HG02571 (cell line): ENCODE measurements around the gene SLC6A3.
"Not testable (repeated sequence)": the region's sequence is repeated elsewhere in the genome, so short reads cannot be mapped to it uniquely, and the experiment has no call there.

Source experiments
- ATAC-seq: cut with Tn5 transposase; IDR thresholded peaks from one replicate; pipeline ENCODE4 v1.9.1; 2021; ENCODE audit warnings: mild to moderate bottlenecking, moderate library complexity; ENCODE audit not compliant: unreplicated experiment

Gene SLC6A3

GRCh38 chr5:1376981-1377380 is 68.3 kb downstream of the SLC6A3 start:
- no peak for ATAC-seq

- no peak for ATAC-seq
Observed at GRCh38 chr5:1375871-1376810, 69.1 kb downstream of the SLC6A3 start.

DNA sequence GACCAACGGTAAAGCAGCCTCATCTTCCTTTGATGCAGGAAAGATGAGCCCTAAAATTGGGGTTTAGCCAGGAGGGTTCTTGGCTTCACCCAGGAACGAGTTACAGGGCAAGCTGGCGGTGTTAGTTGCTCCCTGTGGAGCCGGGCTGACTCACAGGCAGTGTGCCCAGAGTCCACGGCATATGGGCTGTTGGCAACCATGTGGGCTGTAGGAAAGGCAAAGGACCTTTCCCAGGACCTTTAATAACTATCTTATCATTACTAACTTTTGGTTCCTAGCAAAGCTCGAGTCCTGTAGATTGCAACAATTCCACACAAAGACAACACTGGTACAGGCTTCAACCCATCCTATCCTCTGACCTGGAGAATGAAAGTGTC is 70.6 kb downstream of the SLC6A3 start:
- ATAC-seq: no peak

GRCh38 chr5:1374030-1374678 is 71.1 kb downstream of the SLC6A3 start:
- ATAC-seq: no peak

DNA sequence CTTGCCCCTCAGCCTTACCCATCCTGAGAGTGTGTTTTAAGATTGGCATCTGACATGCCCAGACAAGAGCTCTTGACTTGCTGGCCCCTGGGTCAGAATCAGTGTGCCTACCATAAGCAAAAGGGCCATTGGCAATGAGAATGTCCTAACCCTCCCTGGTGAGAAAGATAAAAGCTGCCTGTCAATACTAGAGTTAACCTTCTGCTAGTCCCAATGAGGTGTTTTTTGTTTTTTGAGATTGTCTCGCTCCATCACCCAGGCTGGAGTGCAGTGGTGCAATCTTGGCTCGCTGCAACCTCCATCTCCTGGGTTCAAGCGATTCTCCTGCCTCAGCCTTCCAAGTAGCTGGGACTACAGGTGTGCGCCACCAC is 73.3 kb downstream of the SLC6A3 start:
- not testable (repeated sequence) for ATAC-seq

DNA sequence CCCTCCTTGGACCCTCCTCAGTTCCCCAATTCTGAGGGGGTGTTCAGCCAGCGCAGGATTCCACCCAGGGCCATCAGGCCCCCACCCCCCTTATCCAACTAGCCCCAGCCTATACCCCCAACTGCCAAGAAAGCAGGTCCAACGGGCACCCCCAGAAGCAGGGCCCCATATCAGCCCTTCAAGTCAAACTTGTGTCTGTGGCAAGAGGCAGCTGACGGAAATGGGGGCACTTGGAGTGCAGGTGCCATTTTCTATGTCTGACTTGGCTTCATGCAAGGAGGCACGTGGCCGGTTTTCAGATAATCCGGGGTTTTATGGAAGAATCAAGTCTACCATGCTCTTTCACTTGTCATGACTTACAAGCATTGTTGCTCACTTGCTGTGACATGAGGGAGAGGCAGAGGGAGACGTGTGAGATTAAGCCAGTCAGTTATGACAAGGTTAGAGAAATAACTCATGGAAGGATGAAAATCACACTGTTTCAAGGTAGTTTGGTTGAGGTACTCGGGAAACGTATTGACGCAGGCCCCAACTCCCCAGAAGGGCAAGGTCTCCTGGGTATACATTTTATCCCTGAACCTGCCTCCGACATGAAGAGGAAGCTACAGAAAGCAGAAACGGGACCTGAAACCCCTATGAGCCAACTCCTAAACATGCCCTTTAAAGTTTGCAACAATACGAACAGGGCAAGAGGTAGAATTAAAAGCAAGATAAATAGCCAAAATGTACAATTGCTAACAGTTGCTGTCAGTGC is 73.8 kb downstream of the SLC6A3 start:
- no peak for ATAC-seq

- no peak for ATAC-seq
Observed at GRCh38 chr5:1370006-1370405, 75.2 kb downstream of the SLC6A3 start.

DNA sequence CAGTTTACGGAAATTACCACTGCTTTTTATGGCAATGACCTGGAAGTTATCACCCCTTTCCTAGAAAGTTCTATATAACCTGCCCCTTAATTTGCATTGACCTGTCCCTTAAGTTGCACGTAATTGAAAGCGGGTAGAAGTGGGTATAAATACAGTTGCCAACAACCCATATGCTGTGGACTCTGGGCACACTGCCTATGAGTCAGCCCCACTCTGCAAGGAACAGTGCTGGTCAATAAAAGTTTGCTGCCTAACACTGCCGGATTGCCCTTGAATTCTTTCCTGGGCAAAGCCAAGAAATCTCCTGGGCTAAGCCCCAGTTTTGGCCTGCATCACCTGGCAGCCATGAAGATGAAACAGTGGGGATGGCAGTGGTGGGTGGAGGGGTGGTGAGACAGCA is 76.5 kb downstream of the SLC6A3 start:
- no peak for ATAC-seq

- no peak for ATAC-seq
Observed at GRCh38 chr5:1368236-1368635, 77.0 kb downstream of the SLC6A3 start.

- no peak for ATAC-seq
Observed at GRCh38 chr5:1367149-1367548, 78.1 kb downstream of the SLC6A3 start.

- no peak for ATAC-seq
Observed at GRCh38 chr5:1366514-1366913, 78.7 kb downstream of the SLC6A3 start.

- no peak for ATAC-seq
Observed at GRCh38 chr5:1364211-1364610, 81.0 kb downstream of the SLC6A3 start.

GRCh38 chr5:1363581-1363980 is 81.7 kb downstream of the SLC6A3 start:
- no peak for ATAC-seq

DNA sequence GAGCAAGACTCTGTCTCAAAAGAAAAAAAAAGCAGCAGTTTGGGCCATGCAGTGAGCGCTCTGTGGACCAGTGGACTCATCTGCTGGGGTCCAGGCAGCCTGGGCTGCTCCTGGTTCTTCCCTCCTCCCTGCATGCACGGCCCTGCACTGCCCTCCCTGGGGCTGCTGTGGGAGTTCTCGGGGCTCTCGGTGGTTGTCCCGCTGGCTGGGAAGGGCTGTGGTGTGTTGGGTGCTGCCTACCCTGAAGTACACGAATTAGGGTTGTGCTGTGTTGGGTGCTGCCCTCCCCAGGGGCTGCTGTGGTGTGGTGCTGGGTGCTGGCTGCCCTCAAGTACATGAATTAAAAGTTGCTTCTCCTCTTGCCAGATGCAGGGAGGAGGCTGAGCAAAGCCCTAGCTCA is 82.1 kb downstream of the SLC6A3 start:
- ATAC-seq: no peak

DNA sequence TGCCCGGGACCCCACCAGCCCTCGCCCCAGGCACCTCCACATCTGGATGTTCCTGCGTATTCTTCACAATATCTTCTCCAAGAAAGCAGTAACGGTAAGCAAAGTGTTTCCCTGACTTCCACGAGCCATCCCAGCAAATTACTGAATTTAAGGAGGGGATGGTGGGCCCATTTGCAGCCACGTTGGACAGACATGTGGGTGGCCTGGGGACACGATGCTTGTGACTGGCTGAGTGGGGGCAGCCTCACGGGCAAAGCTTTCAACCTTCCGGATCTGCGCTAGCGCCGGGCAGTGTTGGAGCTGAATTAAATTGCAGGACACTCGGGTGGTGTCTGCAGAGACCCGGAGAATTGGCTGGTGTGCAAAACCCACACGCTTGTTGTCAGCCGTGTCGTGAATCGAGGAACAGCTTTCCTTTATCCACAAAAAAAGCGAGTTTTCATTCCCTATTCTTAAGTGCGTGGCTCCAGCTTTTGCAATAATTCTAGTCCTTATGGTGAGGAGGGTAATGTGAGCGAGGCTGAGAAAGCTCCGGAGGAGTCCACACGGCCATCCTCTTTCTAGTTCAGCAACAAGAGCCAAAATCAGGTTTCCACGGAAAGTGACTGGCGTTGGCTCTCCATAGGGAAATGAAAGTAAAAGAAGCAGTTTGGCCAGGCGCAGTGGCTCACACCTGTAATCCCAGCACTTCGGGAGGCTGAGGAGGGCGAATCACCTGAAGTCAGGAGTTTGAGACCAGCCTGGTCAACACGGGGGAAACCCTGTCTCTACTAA is 82.8 kb downstream of the SLC6A3 start:
- ATAC-seq: no peak

DNA sequence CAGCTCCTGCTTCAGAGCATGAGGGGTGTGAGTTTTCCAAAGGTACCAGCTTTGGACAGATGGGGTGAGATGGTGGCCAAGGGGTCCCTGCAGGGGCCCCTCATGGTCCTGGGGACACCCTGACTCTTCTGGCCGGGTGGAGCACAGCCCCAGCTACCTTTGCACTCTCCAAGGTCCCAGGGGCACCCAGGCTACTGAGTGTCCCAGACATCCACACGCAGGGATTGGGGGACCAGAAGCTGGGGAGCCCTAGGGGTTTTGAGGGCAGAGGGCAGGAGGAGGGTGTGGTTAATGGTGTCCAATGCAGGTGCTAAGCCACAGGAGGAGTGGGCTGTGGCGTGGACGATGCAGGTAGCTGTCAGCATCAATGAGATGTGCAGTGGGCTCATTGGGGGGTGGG is 84.4 kb downstream of the SLC6A3 start:
- ATAC-seq: no peak

GRCh38 chr5:1360367-1360766 is 84.9 kb downstream of the SLC6A3 start:
- not testable (repeated sequence) for ATAC-seq

DNA sequence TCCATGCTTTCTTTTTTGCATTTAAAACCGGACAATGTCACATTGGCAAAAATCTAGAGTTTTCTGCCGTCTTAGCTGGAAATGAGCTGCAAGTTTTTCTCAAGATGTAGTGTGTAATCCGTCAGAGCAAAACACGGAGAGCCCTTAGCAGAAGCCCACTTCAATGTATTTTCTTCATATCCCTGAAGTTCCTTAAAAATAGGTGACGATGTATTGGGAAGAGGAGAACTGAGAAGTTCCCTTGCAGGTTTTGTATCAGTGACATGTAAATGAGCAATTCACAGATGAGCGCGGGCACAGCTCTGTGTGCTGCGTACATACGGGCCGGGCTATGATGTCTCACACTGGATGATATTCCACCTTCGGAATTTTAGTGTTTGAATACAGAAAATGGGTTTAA is 85.5 kb downstream of the SLC6A3 start:
- ATAC-seq: no peak

- ATAC-seq: no peak
Observed at GRCh38 chr5:1359031-1359645, 86.1 kb downstream of the SLC6A3 start.

DNA sequence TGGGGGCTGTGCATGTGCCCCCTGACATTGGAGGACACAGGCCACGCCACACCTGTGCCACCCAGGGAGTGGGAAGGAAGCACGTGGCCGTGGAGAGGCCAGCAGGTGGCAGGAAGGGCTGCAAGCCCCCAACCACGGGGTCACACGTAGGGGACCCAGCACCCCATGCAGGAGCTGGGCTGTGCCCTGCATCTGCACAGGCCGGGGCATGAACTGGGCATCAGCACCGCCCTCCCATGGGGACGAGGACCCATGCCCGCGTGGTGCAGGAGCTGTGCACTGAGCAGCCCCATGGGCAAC is 86.6 kb downstream of the SLC6A3 start:
- no peak for ATAC-seq
